Measurements from ENCODE around the gene CHST15. TPM values are rescaled to one million over a fixed set of nuclear protein-coding genes. Genes with fewer than 3 reads are reported as not detected.

CHST15 gene
- total and polyA plus RNA-seq, 2 of the 4 experiments (the other 2 are of a cell fraction), result 0.14 to 0.18 TPM

DNA sequence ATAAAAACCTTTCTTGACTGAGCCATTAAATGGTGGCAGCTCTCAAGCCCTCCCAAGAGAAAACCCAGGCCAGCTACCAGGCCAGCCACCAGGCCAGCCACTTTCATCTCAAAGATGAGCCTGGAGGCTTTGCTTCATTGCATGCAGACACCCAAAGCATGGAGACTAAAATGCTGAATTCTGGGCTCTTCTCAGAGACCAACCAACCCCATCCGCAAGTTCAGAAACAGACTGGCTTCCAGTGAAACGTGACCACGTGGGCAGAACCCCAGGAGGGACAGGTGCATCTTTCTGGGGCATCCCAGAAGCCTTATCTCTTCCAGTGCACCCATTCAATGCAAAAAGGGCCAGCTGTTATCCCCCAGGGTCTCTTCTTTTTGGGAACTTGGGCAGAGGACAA, 20.9 kb downstream of the CHST15 start:
- Histone ChIP-seq H4K20me1 (ENCODE audit: insufficient read depth, low read length) (no peaks in the 10 kb centered on the region), H2BK20ac (ENCODE audit: low read depth, low read length) (no peak overlapping the region)
- CTCF ChIA-PET, result no interaction called here

More for the DNA sequence above, 20.9 kb downstream of the CHST15 start:
- no peak overlapping the region for H4K5ac ChIP-seq (ENCODE audit: low read depth, low read length)
- no peaks in the 10 kb centered on the region for H3K27me3 ChIP-seq (ENCODE audit: control insufficient read depth, insufficient read depth, low read length)
- H3K36me3 ChIP-seq (ENCODE audit: control insufficient read depth, insufficient read depth, low read length), result no peaks in the 10 kb centered on the region
- H3K4me2 ChIP-seq (ENCODE audit: low read depth, low read length), result no peak overlapping the region
- dilution Hi-C loops (cut with HindIII; ENCODE audit: low sequenced_read_pairs, unreplicated experiment) (no loop called here), in situ Hi-C loops (cut with MboI; ENCODE audit: low sequenced_read_pairs) (no loop called here), intact Hi-C loops (cut with micrococcal nuclease) (no loop called here)
- WGBS, 2 experiments (ENCODE audit: extremely low coverage in 2 of 2, insufficient read length in 1 of 2), result no CpG with 5 or more reads among the region's 3 CpGs
- DNase-seq, result no peak
- H3K79me1 ChIP-seq (ENCODE audit: low read depth in 1 of 2, low read length in 2 of 2), result no peaks in the 10 kb centered on the region
- H4K8ac ChIP-seq (ENCODE audit: low read depth in 2 of 2, low read length in 2 of 2), result no peak overlapping the region
- H3K27ac ChIP-seq (ENCODE audit: insufficient read depth, low read length), result no peak overlapping the region
- H3K18ac ChIP-seq (ENCODE audit: low read depth, low read length), result no peak overlapping the region
- no peaks in the 10 kb centered on the region for H3K4me1 ChIP-seq (ENCODE audit: control insufficient read depth, insufficient read depth, low read length)
- no peak overlapping the region for H4K91ac ChIP-seq (ENCODE audit: insufficient read depth, low read depth, low read length)
- no peak overlapping the region for H3K56ac ChIP-seq (ENCODE audit: extremely low read depth, insufficient read depth, low read length)
- no peak overlapping the region for H3K9ac ChIP-seq (ENCODE audit: low read depth, low read length)
- no peak overlapping the region for H2BK15ac ChIP-seq (ENCODE audit: low read depth, low read length)
- no peak overlapping the region for H2BK120ac ChIP-seq (ENCODE audit: low read depth, low read length)
- no peak overlapping the region for H3K23ac ChIP-seq (ENCODE audit: low read depth, low read length)
- H3K9me3 ChIP-seq (ENCODE audit: control insufficient read depth, insufficient read depth, low read length), result peaks cover 4% of the 10 kb centered on the region; the same call in 1 of the 2 replicates
- ATAC-seq (ENCODE audit: low read depth), result no peak
- H3K14ac ChIP-seq (replicated peaks; ENCODE audit: low read depth, low read length), result no peak overlapping the region
- H2AFZ ChIP-seq (replicated peaks; ENCODE audit: low read length, poor library complexity), result no peak overlapping the region
- H2AK5ac ChIP-seq (ENCODE audit: low read depth, low read length), result no peak overlapping the region
- POLR2A ChIA-PET (ENCODE audit: unreplicated experiment), result no interaction called here
- H3K4ac ChIP-seq (ENCODE audit: low read depth, low read length), result no peak overlapping the region
- no peaks in the 10 kb centered on the region for H3K9me1 ChIP-seq (ENCODE audit: insufficient read depth, low read length)
- H3K4me3 ChIP-seq (ENCODE audit: insufficient read depth, low read depth, low read length), result no peak overlapping the region
- TF ChIP-seq, protein P1, sequence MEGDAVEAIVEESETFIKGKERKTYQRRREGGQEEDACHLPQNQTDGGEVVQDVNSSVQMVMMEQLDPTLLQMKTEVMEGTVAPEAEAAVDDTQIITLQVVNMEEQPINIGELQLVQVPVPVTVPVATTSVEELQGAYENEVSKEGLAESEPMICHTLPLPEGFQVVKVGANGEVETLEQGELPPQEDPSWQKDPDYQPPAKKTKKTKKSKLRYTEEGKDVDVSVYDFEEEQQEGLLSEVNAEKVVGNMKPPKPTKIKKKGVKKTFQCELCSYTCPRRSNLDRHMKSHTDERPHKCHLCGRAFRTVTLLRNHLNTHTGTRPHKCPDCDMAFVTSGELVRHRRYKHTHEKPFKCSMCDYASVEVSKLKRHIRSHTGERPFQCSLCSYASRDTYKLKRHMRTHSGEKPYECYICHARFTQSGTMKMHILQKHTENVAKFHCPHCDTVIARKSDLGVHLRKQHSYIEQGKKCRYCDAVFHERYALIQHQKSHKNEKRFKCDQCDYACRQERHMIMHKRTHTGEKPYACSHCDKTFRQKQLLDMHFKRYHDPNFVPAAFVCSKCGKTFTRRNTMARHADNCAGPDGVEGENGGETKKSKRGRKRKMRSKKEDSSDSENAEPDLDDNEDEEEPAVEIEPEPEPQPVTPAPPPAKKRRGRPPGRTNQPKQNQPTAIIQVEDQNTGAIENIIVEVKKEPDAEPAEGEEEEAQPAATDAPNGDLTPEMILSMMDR (conservative IDR thresholded peaks at IDR 0.05; ENCODE audit: low read depth, low read length), result no peak
- TF ChIP-seq NFE2L2 (IDR thresholded peaks at IDR 0.05; ENCODE audit: low read depth, low read length) (no peak), RAD21 (IDR thresholded peaks at IDR 0.05; ENCODE audit: low read length) (no peak), SMC3 (IDR thresholded peaks at IDR 0.05; ENCODE audit: low read depth, low read length) (no peak), BHLHE40 (IDR thresholded peaks at IDR 0.05; ENCODE audit: low read depth, low read length) (no peak), MAFK (IDR thresholded peaks at IDR 0.05; ENCODE audit: low read depth, low read length) (no peak), MAZ (IDR thresholded peaks at IDR 0.05; ENCODE audit: borderline replicate concordance, low read depth, low read length) (no peak), POLR2A (IDR thresholded peaks at IDR 0.05; ENCODE audit: low read depth, low read length) (no peak)
- TF ChIP-seq, protein P2, sequence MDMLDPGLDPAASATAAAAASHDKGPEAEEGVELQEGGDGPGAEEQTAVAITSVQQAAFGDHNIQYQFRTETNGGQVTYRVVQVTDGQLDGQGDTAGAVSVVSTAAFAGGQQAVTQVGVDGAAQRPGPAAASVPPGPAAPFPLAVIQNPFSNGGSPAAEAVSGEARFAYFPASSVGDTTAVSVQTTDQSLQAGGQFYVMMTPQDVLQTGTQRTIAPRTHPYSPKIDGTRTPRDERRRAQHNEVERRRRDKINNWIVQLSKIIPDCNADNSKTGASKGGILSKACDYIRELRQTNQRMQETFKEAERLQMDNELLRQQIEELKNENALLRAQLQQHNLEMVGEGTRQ (IDR thresholded peaks at IDR 0.05; ENCODE audit: low read depth, low read length), result no peak
- no peak overlapping the region for H2AK9ac ChIP-seq (replicated peaks; ENCODE audit: low read depth, low read length, poor library complexity)
- BruUV-seq (replicated peaks), result no TSS peak
- no peak overlapping the region for H2BK5ac ChIP-seq (ENCODE audit: low read depth, low read length, poor library complexity, severe bottlenecking)

All from IMR-90 (cell line).